Neural progenitor cell (in vitro differentiated cells): ENCODE measurements around the gene RYR3. TPM values are rescaled to one million over a fixed set of nuclear protein-coding genes. Genes with fewer than 3 reads are reported as not detected.
A peak's percentile ranks its signal among the peaks of the same experiment; 100 is the strongest.

ENCODE experiments used
- DNase-seq: peaks from one replicate; pipeline ENCODE4 v3.0.0-alpha.2; 2016; ENCODE audit warnings: low spot score
- H2AFZ ChIP-seq: fragments of 200-600 bp; sonication (generic); replicated peaks from 2 replicates; pipeline ENCODE4 v1.6.1; 2016; ENCODE audit warnings: antibody characterized with exemption
- H3F3A ChIP-seq: fragments of 200-600 bp; sonication (generic); 2 replicates; pipeline ENCODE4 v1.6.1; 2016; ENCODE audit warnings: antibody characterized with exemption, low read depth
- H3K27ac ChIP-seq: fragments of 200-600 bp; sonication (generic); 2 replicates; pipeline ENCODE4 v1.5.1; 2016; ENCODE audit warnings: mild to moderate bottlenecking
- H3K27me3 ChIP-seq: fragments of 200-600 bp; sonication (generic); 2 replicates; pipeline ENCODE4 v1.6.1; 2016; ENCODE audit warnings: mild to moderate bottlenecking, moderate library complexity
- H3K36me3 ChIP-seq: fragments of 200-600 bp; sonication (generic); 2 replicates; pipeline ENCODE4 v1.5.1; 2016
- H3K4me1 ChIP-seq: fragments of 200-600 bp; sonication (generic); 2 replicates; pipeline ENCODE4 v1.6.1; 2016; ENCODE audit warnings: mixed run types
- H3K4me2 ChIP-seq: fragments of 200-600 bp; sonication (generic); 2 replicates; pipeline ENCODE4 v1.6.1; 2016
- H3K4me3 ChIP-seq: fragments of 200-600 bp; sonication (generic); 2 replicates; pipeline ENCODE4 v1.5.1; 2016
- H3K79me2 ChIP-seq: fragments of 200-600 bp; sonication (generic); 2 replicates; pipeline ENCODE4 v1.6.1; 2016; ENCODE audit warnings: low read depth
- H3K9ac ChIP-seq: fragments of 200-600 bp; sonication (generic); 2 replicates; pipeline ENCODE4 v1.6.1; 2016
- H3K9me3 ChIP-seq: fragments of 200-600 bp; sonication (generic); 2 replicates; pipeline ENCODE4 v1.5.1; 2016; ENCODE audit warnings: low read depth
- H4K20me1 ChIP-seq: fragments of 200-600 bp; sonication (generic); 2 replicates; pipeline ENCODE4 v1.6.1; 2016; ENCODE audit warnings: low read depth
- H3K27ac Mint-ChIP-seq: 3 replicates; pipeline ENCODE4 v1.8.0; 2021; ENCODE audit warnings: mixed read lengths
- H3K27me3 Mint-ChIP-seq: 2 replicates; pipeline ENCODE4 v1.8.0; 2022; ENCODE audit warnings: low read depth, mild to moderate bottlenecking, inconsistent platforms, moderate library complexity, mixed read lengths; ENCODE audit not compliant: insufficient read depth
- H3K36me3 Mint-ChIP-seq: 3 replicates; pipeline ENCODE4 v1.8.0; 2021; ENCODE audit warnings: mixed read lengths
- H3K4me1 Mint-ChIP-seq: 3 replicates; pipeline ENCODE4 v1.8.0; 2021; ENCODE audit warnings: mixed read lengths
- H3K4me3 Mint-ChIP-seq: 3 replicates; pipeline ENCODE4 v1.8.0; 2021; ENCODE audit warnings: mild to moderate bottlenecking, moderate library complexity, mixed read lengths
- H3K9me3 Mint-ChIP-seq: 3 replicates; pipeline ENCODE4 v1.8.0; 2020; ENCODE audit warnings: mixed read lengths
- CTCF ChIP-seq: fragments of 200-600 bp; sonication (generic); IDR thresholded peaks from 2 replicates; pipeline ENCODE4 v1.5.1; 2017; ENCODE audit warnings: antibody characterized with exemption, mild to moderate bottlenecking
- EZH2 ChIP-seq: fragments of 200-600 bp; sonication (generic); IDR thresholded peaks from 2 replicates; pipeline ENCODE4 v1.6.1; 2017; ENCODE audit warnings: antibody characterized with exemption, mild to moderate bottlenecking, moderate library complexity
- EZH2phosphoT487 ChIP-seq: fragments of 200-600 bp; sonication (generic); IDR thresholded peaks from 2 replicates; pipeline ENCODE4 v1.6.1; 2017; ENCODE audit warnings: antibody characterized with exemption
- total RNA-seq: library from RNA; depleted of rRNA; stranded (reverse); fragments of >200 nt; gene quantifications from 2 replicates; pipeline ENCODE4 v1.2.3, GENCODE V29; 2015; ENCODE audit warnings: low replicate concordance

Gene RYR3
- total RNA-seq, 1 donor from 2014 or later: 2.1 TPM

DNA sequence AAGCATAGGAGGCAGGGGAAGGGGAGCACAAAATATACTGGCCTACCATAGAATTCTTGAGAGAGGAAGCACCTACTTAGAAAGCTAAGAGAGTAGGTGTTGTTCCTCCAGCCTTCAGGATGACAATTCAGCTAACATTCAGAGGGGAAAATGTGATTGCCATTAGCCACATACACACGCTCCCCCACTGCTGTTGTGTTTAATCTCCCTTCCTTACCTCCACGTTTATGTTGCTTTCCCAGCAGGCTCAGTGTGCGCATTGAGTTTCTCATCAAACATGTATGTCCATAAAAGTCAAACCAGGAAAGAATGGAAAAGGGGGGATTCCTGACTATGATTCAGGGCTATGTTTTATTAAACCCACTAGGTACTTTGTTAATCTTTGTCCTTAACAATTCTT, 512.4 kb downstream of the RYR3 start:
- peaks cover 3% of the 10 kb centered on the region for H3K27me3 Mint-ChIP-seq

DNA sequence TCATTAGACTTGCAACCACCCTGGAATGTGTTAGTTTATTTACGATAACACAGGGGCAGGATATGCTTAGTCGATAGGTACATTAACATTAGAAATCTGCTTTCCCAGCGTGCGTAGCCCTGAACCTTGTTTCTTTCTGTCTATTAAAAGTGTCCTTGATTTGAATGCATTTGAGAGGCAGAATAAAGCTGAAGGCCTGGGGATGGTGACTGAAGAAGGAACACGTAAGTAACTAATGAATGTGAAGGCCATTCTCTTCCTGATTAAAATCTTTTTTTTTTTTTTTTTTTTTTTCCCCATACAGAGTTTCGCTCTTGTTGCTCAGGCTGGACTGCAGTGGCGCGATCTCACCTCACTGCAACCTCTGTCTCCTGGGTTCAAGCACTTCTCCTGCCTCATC, 514.7 kb downstream of the RYR3 start:
- Histone ChIP-seq H3K36me3 (no peaks in the 10 kb centered on the region), H3K9ac (no peak overlapping the region), H4K20me1 (no peaks in the 10 kb centered on the region), H3K4me2 (no peak overlapping the region), H3K4me3 (no peak overlapping the region), H3K27ac (no peak overlapping the region), H3K9me3 (no peaks in the 10 kb centered on the region), H3K4me1 (no peaks in the 10 kb centered on the region), H2AFZ (no peak overlapping the region), H3K27me3 (no peaks in the 10 kb centered on the region), H3K79me2 (no peaks in the 10 kb centered on the region), H3F3A (no peaks in the 10 kb centered on the region)
- TF ChIP-seq CTCF: no peak
- TF ChIP-seq EZH2: no peak
- no peak for TF ChIP-seq EZH2phosphoT487
- no peaks in the 10 kb centered on the region for H3K27me3 Mint-ChIP-seq
- DNase-seq: no peak
- no peaks in the 10 kb centered on the region for H3K36me3 Mint-ChIP-seq
- no peaks in the 10 kb centered on the region for H3K9me3 Mint-ChIP-seq
- no peak overlapping the region for H3K4me3 Mint-ChIP-seq
- no peak overlapping the region for H3K27ac Mint-ChIP-seq
- peaks cover 5% of the 10 kb centered on the region for H3K4me1 Mint-ChIP-seq

More for the DNA sequence above, 512.4 kb downstream of the RYR3 start:
- H3K27ac Mint-ChIP-seq: no peak overlapping the region
- no peak for DNase-seq
- H3K9ac ChIP-seq: no peak overlapping the region
- H3K4me2 ChIP-seq: no peak overlapping the region
- H3K36me3 Mint-ChIP-seq: no peaks in the 10 kb centered on the region
- no peaks in the 10 kb centered on the region for H4K20me1 ChIP-seq
- no peak overlapping the region for H3K27ac ChIP-seq
- no peaks in the 10 kb centered on the region for H3K27me3 ChIP-seq
- no peaks in the 10 kb centered on the region for H3K79me2 ChIP-seq
- no peaks in the 10 kb centered on the region for H3K36me3 ChIP-seq
- no peak overlapping the region for H3K4me3 Mint-ChIP-seq
- peaks cover 5% of the 10 kb centered on the region for H3K4me1 Mint-ChIP-seq
- no peaks in the 10 kb centered on the region for H3K4me1 ChIP-seq
- no peak overlapping the region for H3K4me3 ChIP-seq
- TF ChIP-seq EZH2 (no peak), CTCF (no peak), EZH2phosphoT487 (no peak)
- H2AFZ ChIP-seq: no peak overlapping the region
- H3K9me3 ChIP-seq: no peaks in the 10 kb centered on the region
- no peaks in the 10 kb centered on the region for H3K9me3 Mint-ChIP-seq
- H3F3A ChIP-seq: no peaks in the 10 kb centered on the region

DNA sequence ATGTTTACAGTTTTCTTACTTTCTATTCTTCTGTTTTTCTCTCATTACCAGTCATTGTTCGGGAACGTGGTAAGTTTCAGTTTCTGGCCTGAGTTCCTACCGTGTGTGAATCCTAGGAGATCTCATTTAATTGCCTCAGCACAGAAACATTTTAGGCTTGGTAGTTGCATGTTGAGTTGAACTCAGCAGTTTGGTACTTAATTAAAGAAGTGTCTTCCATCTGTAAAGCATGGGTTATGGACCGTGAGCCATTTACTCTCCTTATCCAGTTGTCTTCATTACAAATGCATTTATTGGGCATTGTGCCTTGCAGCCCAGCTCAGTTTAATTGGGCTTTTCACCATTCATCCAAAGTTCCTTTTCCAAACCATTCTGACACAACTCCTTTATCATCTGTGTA, 515.4 kb downstream of the RYR3 start:
- Histone ChIP-seq H3K36me3 (no peaks in the 10 kb centered on the region), H3K27ac (no peak overlapping the region), H3F3A (no peaks in the 10 kb centered on the region), H3K4me2 (no peak overlapping the region), H3K9ac (no peak overlapping the region), H3K4me1 (no peaks in the 10 kb centered on the region), H4K20me1 (no peaks in the 10 kb centered on the region), H3K4me3 (no peak overlapping the region), H3K9me3 (no peaks in the 10 kb centered on the region), H2AFZ (no peak overlapping the region), H3K79me2 (no peaks in the 10 kb centered on the region), H3K27me3 (no peaks in the 10 kb centered on the region)
- no peak overlapping the region for H3K4me3 Mint-ChIP-seq
- no peak for DNase-seq
- no peaks in the 10 kb centered on the region for H3K27me3 Mint-ChIP-seq
- no peaks in the 10 kb centered on the region for H3K36me3 Mint-ChIP-seq
- peaks cover 2% of the 10 kb centered on the region for H3K4me1 Mint-ChIP-seq
- H3K27ac Mint-ChIP-seq: peak overlapping the region; percentile 40
- no peaks in the 10 kb centered on the region for H3K9me3 Mint-ChIP-seq
- TF ChIP-seq EZH2phosphoT487: no peak
- TF ChIP-seq CTCF: no peak
- TF ChIP-seq EZH2: no peak

GRCh38 chr15:33830351-33830750, 519.6 kb downstream of the RYR3 start:
- no peak for DNase-seq
- no peaks in the 10 kb centered on the region for H3F3A ChIP-seq
- no peak for TF ChIP-seq CTCF
- TF ChIP-seq EZH2: no peak
- no peak for TF ChIP-seq EZH2phosphoT487
- Mint-ChIP-seq H3K27me3 (no peaks in the 10 kb centered on the region), H3K27ac (no peak overlapping the region), H3K4me3 (no peak overlapping the region), H3K36me3 (no peaks in the 10 kb centered on the region), H3K9me3 (no peaks in the 10 kb centered on the region), H3K4me1 (peaks cover 13% of the 10 kb centered on the region)
- no peaks in the 10 kb centered on the region for H3K79me2 ChIP-seq
- peaks cover 7% of the 10 kb centered on the region for H3K4me1 ChIP-seq
- H3K9me3 ChIP-seq: no peaks in the 10 kb centered on the region
- no peak overlapping the region for H2AFZ ChIP-seq
- H3K36me3 ChIP-seq: no peaks in the 10 kb centered on the region
- no peaks in the 10 kb centered on the region for H3K27me3 ChIP-seq
- H3K27ac ChIP-seq: no peak overlapping the region
- H3K9ac ChIP-seq: no peak overlapping the region
- H3K4me2 ChIP-seq: no peak overlapping the region
- no peak overlapping the region for H3K4me3 ChIP-seq
- H4K20me1 ChIP-seq: no peaks in the 10 kb centered on the region
